COLO668 (cell line): ENCODE data around the gene BLMH.
"Not testable (repeated sequence)": the region's sequence is repeated elsewhere in the genome, so short reads cannot be mapped to it uniquely, and the experiment has no call there.

Experiments used
- DNase-seq: peaks from one replicate; lab custom pipeline; 2025; ENCODE audit not compliant: unreplicated experiment; lab: John Stamatoyannopoulos, UW

BLMH gene

GRCh38 chr17:30207655-30208054 is 84.1 kb downstream of the BLMH start:
- no peak for DNase-seq

GRCh38 chr17:30203471-30203981 is 88.2 kb downstream of the BLMH start:
- no peak for DNase-seq

- DNase-seq = not testable (repeated sequence)
Measured at GRCh38 chr17:30200656-30201055, 91.1 kb downstream of the BLMH start.

- no peak for DNase-seq
Measured at GRCh38 chr17:30200106-30200505, 91.6 kb downstream of the BLMH start.

GRCh38 chr17:30199600-30199999 is 92.1 kb downstream of the BLMH start:
- no peak for DNase-seq
